GM21367 (cell line): ENCODE measurements around the gene DAAM2.
A peak's percentile ranks its signal among the peaks of the same experiment; 100 is the strongest.

Source experiments
- ATAC-seq: cut with Tn5 transposase; IDR thresholded peaks from one replicate; pipeline ENCODE4 v1.9.1; 2021; ENCODE audit not compliant: unreplicated experiment

Gene DAAM2

DNA sequence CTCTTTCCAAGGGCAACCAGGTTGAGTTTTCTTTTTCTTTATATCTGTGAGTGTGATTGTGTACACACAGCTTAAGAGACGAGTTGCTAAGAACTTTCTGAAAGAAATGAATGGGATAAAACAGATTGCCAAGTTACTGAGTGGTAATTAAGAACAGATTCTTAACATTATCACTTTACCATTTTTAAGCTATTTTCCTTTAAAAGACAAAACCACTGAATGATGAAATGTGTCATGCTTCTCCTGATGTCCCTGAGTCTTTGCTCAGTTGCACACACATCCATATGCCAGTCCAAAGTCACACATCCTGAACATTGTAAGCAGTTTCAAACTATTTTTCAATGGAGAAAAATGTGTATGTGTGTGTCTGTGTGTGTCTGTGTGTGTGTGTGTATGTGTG lies 5.5 kb upstream of the DAAM2 start:
- ATAC-seq, result no peak

DNA sequence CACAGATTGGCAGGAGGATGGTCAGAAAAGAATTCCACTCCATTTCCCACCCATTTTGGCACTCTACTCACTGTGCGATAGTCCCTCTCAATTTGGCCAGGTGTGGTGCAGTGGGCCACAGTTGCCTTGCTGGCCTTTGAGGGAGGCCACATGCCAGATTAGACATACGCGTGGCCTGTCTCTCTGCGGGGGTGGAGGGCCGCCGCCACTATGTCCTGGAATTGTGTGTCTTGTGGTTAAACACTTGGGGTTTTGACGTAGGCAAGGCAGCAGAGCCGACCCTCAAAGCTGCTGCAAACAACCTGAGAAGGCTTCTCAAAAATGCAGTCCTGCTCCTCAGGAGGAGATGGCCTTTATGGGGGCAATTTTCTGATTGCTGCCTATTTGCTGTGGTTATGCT lies 4.9 kb upstream of the DAAM2 start:
- ATAC-seq, result no peak

DNA sequence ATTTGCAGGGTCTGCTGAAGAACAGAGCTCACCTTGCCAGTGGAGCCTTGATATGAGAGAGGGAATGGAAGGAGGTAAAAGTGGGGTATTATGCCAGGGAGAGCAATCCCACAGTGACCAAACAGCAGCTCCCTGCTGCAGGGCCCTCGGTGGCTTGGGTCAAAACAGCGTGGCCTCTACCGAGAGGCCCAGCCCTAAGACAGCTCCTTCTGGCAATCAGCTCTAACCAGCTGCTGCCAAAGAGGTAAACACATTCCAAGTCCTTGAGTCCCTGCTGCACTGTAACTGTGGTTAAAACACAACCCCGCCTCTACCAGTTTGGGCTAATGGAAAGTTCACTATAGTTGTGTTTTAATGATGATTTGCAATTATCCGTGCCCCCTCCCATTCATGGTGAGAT lies 1.4 kb upstream of the DAAM2 start:
- no peak for ATAC-seq

DNA sequence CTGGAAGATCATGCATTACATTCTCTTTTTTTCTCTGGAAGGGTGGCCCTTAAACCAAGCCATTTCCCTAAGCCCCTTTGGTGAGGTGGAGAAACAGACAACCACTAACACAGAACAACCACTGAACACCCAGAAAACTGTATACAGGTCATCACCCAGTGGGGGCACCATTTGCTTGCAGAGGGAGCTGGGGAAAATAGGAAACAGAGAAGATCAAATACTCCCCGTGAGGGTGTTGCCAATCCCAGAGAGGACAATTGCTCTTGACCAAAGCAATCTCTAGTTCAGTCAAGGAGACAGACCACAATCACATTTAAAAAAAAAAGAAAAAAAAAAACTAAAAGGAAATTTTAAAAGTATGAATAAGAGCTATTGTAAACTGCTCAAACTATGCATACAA lies 865 bp upstream of the DAAM2 start:
- ATAC-seq, result no peak

DNA sequence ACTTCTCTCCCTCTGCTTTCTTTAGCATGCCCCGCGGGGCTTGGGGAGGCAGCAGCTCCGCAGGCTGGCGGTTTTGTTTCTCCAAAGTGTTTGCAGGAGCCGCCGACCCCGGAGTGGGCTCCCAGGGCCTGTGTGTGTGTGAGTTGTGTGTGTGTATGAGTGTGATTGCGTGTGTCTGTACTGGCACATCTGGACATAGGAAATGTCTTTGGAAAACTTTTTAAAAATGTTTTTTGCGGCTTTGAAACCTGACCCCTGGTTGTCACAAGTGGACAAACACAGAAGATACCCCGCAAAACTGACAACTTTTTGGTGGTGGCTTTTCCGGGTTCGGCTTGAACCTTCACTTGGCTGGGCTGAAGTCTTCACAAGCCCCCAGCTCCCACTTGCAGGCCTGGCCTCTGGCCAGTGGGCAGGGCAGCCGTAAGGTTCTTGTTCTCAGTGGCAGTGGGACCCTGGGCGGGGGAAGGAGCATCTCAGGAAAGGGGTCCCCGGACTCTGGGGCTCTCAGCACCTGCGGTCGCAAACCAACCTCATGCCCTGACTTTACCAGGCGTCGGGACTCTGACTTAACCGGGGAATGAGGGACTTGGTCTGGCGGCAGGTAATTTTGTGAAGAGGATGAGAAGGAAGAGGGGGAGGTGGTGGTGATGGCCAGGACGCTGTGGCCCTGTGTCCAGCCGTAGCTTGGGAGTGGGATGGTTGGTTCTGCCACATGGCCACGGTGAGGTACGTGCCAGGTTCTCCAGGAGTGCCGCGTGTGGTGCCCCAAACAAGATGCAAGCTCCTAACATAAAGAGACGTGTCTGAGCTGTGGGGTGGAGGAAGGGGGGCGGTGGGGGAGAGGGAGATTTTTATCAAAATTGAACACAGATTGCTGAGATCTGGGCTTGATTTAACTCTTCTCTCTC lies 619 bp downstream of the DAAM2 start:
- ATAC-seq, result no peak

DNA sequence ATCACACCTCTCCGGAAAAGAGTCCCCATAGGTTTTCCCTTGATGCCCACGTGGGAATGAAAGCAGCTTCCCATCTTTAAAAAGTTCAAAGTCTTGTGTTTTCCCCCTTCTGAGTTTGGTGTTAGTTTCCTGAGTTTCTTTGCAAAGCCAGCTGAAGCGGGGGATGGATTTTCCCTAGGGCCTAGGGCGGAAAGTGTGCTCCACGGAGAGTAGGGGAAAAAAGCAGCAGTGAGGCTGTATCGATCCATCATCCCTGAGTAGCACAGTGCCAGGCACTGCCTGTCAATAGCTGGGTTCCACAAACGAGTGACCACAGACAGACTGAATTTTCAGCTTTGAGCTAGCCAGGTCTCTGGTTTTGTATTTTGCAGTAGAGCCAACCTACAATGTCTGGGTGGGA lies 1.3 kb downstream of the DAAM2 start:
- no peak for ATAC-seq

DNA sequence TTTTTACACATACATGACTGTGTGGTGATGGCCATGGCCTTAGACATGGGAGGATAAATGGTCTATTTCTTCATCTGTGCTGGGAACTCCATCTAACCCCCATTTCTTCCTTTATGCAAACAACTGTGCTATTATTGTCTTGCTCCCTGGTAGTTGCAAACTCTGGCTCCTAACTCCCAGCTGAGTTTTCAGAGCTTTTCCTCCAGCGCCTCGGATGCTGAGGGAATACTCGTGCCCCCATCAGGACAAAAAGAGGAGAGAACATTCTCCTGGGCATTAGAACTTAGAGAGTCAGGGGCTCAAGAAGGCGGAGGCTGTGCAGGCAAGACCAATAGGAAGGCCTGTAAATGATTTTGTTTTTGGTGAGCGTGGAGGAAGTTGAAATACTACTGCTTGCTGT lies 2.1 kb downstream of the DAAM2 start:
- ATAC-seq, result no peak

DNA sequence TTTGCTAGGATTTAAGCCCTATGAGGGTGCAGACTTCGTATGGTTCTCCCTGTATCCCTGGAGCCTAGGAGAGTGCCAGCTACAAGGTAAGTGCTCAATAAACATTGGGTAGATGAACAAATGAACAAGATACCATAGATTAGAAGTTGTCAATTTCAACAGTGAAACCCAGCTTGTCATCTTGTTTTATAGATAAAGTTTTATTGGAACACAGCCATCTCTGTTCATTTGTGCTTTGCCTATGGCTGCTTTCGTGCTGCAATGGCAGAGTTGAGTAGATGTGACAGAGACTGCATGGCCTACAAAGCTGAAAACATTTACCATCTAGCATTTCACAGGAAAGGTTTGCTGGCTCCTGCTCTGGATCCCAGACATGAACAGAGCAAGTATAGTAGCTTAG lies 5.6 kb downstream of the DAAM2 start:
- no peak for ATAC-seq

DNA sequence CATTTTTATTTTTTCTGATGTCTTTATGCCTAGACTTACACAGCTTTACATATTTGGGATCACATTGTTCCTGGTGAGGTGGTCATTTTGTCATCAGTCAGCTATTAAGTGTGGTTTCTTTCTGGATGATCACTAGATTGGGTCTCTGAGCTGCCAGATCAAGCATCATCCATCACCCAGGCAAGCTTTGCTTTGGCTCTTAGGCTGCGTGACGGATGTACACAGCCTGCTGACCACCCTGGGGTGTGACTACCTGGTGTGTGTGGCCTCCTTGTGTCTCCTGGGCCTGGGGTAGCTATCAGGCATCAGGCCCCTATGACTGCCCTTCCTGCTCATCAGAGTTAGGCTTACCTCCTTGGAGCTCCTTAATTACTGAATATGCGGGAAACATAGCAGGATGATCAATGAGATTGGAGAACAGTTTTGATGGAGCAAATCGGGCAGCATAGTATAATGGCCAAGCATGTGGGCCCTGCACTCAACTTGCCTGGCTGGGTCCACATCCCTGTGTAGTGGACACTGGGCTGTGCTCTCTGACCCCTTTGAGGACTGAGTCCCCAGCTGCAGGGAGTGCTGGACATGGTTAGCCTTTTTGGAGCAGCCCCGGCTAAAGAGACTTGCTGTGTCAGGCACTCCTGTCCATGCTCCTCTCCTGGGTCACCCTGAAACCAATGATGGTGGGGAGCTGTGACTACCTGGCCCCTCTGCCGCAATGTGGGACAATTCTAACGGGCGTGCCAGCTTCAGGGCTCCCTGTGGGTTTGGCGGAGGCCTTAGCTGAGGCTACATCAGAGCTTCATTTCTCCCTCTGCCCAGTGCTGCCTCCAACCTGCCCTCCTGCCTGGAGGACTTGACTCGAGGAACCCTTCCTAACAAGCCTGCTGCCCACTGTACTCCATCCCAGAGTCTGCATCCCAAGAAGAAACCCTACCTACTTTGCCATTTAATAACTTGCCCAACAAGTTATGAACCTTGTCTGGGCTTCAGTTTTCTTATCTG lies 8.2 kb downstream of the DAAM2 start:
- no peak for ATAC-seq

DNA sequence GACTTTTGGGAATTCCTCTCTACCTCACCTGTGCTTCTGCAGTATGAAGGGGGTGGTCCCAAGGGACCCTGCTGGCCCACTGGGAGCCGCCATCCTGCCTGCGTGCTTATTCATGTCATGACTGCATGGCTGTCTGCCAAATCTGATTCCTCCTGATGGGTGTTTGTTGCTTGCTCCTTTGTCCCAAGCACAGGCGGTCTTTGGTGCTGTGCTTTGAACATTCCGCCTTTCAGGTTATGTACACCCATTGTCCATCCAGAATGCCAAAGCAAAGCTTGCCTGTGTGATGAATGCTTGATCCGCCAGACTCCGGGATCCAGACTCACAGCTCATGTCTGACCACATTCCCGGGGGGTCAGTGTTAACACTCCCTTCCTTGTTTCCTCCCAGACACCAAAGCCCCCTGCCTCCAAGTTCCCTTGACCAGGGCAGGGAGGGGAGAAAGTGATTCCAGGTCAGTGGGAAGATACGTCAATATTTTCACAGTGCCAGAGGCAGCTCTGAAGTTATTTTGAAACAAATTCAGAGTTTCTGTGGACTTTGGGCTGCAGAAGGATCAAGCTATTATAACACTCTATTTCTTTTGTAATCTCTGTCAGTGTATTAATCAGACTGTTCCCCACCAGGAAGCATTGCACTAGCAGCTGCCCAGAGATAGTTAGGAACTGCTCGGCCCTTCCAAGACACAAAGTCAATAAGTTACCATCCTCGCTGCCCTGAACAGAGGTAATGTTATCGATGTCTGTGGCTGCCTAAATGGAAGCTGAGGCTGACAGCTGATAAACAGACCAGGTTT lies 9.5 kb downstream of the DAAM2 start:
- ATAC-seq, result no peak

DNA sequence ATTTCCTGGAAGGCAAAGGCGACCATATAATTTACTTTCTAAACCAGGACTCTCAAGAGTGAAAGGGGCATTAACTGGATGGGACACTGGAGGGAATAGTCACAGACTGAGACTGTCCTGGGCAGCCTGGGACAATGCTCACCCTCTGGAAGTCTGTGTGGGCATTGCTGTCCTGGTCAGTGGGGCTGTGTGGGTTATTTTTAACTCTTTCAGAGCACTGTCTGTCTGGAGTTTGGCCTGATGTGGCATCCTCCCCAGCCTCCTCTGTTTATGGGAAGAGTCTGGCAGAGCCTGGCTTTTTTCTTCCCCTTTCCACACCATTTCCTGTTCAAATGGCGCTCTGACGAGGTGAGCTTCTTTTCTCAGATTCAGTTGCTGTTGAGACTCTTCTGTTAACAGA lies 11.7 kb downstream of the DAAM2 start:
- ATAC-seq, result no peak

DNA sequence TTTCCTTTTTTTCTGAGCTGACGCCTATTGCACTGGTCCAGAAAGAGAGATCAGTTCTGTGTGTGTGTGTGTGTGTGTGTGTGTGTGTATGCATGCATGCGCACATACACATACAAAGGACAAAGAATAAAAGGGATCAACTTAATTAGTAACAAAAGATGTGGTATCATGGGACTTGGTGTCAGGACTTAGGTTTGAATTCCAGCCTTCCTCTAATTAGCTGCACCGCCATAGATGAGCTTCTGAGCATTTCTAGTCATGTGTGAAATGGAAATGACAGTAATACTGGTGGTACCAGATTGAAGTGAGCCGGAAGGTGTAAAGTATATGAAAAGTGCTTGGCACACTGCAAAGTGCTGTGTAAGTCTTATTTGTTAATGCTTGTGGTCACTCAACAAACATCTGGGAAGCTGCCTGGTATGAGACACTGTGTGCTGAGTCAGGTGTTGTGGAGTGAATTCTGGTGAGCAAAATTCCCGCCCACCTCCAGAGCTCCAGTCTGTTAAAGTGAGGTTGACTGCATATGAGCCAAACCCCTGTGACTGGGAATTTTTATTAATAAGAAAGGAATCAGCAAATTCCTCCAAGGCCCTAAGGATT lies 12.4 kb downstream of the DAAM2 start:
- ATAC-seq, result no peak

DNA sequence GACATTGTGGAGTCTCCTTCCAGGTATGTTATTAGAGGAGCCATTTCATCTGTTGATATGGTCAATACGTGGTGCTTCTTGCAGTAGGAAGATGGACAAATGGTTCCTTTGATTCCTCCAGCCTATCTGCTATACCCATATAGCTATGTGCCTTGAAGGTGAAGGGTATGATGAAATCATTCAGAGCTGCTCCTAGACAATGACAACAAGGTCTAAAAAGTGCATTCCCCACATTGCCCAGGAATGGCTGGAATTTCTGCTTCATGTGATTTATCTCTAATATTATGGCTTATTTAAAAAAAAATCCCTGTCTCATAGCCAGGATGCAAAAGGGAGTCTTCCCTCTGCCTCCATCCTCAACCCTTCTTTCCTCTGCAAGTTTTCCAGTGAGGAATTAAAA lies 14.1 kb downstream of the DAAM2 start:
- ATAC-seq, result no peak

DNA sequence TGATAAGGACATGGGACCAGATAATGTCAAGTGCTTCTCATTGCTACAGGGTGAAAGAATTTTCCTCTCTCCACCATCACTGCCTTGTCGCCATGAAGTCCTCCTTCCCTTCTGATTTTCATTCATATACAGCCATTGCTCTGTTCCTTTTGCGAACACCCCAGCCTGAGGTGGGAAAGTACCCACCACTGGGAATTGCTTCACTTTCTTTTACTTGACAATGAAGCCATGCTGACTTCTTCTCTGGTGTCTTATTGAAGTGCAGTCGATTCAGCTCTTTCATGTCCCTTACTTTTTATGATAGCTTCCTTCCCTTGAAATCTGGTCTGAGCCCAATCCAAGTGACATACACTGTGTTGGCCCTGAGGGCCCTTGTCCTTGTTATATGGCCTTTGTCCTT lies 16.2 kb downstream of the DAAM2 start:
- no peak for ATAC-seq

DNA sequence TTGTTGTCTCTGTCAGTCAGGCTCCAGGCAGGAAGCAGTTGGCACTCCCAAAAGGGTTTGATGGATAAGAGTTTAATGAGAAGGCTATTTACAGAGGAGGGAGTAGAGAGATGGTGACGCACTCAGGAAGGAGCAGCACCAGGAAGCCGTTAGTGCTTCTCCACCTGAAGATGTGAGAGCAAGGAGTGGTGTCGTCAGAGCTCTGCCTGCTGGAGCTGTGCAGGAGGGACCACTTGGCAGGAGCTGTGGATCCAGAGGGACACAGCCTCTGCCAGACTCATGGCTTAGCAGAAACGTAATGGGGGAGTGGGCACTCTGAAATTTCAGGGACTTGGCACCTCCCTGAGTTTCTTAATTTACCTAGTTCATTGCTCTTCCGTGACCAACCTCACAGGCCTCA lies 16.8 kb downstream of the DAAM2 start:
- ATAC-seq, result no peak

DNA sequence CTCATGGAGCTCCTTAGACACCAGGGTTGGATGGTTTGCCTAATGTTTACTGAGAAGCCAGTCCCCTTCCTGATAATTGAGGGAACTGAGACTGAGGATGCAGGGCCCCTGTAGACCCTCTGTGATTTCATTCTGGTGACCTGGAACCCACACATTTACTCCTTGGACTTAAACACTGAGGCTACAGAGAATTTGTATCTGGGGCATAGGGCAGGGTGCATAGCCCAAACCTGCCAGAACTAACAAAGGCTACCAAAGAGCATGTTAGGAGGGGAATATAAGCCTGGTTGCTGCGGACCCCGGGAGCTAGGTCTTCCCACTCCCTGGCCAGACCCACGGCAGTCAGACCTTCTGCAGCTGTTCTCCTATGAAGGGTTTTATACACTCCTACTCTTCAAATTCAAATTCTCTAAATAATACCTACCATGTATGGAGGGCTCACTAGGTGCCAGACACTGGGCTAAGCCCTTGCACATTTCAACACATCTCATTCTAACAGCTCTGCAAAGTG lies 19.7 kb downstream of the DAAM2 start:
- ATAC-seq, result no peak

DNA sequence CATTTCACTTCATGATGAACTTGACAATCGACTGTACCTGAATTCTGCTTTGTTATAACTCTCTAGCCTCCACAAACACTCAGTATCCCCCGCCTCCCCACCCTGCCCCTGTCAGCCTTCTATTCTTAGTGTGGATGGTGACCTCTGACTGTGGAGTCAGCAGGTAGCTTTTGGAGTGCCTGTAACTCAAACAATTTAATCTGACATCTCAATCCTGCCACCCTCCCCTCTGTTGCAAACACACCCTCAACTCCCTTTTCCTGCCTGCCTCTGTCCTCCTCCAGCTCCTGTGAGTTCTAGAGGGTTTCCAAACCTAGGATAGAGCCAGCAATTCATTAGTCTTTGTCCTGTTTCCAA lies 20.3 kb downstream of the DAAM2 start:
- no peak for ATAC-seq

DNA sequence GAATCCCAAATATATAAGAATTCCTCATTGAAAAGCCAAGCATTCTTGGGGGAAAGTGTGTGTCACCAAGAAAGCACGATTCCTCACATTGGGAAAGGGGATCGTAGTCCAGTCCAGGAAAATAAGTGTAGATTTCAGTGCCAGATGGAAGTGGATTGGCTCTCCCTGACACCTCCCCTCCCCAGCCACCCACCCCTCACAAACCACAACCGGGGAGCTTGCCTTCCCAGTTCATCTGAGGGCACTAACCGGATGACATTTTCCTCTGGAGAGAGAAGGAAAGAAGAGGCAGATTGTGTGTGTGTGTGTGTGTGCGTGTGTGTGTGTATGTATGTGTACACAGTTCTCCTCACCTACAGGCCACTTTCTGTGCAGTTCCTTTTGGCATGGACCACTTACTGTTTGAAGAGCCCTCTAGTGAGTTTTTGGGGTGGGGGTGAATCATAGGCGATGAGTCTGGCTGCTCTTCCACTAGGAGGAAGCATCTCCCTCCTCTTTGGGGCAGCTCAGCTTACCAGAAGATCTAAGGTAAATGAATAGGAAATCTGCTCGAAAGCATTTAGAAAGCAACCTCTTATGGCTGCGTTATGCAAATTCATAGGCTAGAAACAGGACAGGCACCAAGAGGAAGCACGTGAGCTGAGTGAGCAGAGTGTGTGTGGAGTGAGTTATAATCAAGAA lies 20.8 kb downstream of the DAAM2 start:
- peak; percentile 93 for ATAC-seq

DNA sequence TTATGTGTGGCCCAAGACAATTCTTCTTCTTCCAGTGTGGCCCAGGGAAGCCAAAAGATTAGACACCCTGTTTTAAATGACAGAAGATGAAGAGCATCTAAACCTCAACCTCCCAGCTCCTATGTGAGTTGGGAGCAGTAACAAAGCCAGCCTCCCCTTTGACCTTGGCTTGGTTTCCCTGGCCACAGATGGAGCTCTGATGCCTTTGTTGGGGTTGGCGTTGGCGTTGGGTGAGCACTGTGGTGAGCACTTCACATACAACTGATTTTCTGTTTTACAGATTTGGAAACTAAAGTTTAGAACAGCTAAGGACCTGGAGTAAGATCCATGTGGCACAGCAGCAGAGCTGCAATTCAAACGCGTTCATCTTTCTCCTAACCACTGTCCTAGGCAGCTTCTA lies 22.1 kb downstream of the DAAM2 start:
- ATAC-seq, result no peak

DNA sequence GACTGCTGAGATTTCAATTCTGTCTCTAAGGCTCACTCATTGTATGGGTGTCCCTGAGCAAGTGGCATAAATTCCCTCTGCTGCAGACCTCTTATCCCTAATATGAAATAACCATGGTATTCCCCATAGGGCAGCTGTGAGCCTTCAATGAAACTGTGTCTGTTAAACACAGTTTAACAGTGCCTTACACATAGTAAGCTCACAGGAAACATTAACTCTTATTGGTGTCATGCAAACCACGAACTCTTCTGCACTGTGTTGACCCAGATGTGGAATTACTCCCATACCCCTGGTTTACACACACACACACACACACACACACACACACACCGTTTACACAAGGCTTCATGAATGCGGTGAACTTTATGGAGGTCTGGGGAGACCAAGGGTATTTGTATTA lies 23.2 kb downstream of the DAAM2 start:
- no peak for ATAC-seq
